Ovary (tissue), 9 donors: Measurements from ENCODE around the gene SLC45A2. TPM values are rescaled to one million over a fixed set of nuclear protein-coding genes. Genes with fewer than 3 reads are reported as not detected.

Source experiments
- DNase-seq, 5 donors: peaks; one replicate each; pipeline ENCODE4 v3.0.0-alpha.2; 2019 to 2020
- H3K27ac ChIP-seq, 2 donors: fragments of 200-600 bp; one replicate each; pipeline versions ENCODE4 v1.5.1 to v1.8.0; 2019 to 2022
- H3K27me3 ChIP-seq: fragments of 200-600 bp; one replicate; pipeline ENCODE4 v1.8.0; 2022
- H3K36me3 ChIP-seq: fragments of 200-600 bp; sonication (generic); one replicate; pipeline ENCODE4 v1.5.1; 2019
- H3K4me1 ChIP-seq: one replicate; pipeline ENCODE4 v1.8.1; 2013; ENCODE audit warnings: mild to moderate bottlenecking, moderate library complexity; ENCODE audit not compliant: insufficient read depth
- H3K4me3 ChIP-seq: fragments of 200-600 bp; sonication (generic); one replicate; pipeline ENCODE4 v1.5.1; 2017
- H3K9me3 ChIP-seq, 2 donors: fragments of 200-600 bp in 1 of 2; sonication (generic) in 1 of 2; one replicate each; pipeline versions ENCODE4 v1.5.1 to v1.8.1; 2013 to 2019; ENCODE audit warnings: mild to moderate bottlenecking in 1 of 2, moderate library complexity in 1 of 2
- CTCF ChIP-seq, 3 donors: fragments of 450-650 bp in 2 of 3; fragments of 200-600 bp in 1 of 3; IDR thresholded peaks; one replicate each; pipeline versions ENCODE4 v1.5.1 to v1.8.0; 2016 to 2022; ENCODE audit warnings: antibody characterized with exemption in 3 of 3, mild to moderate bottlenecking in 1 of 3
- EP300 ChIP-seq: sonication (generic); formaldehyde crosslinking; IDR thresholded peaks from one replicate; pipeline ENCODE4 v1.6.1; 2017; ENCODE audit warnings: antibody characterized with exemption
- POLR2A ChIP-seq: fragments of 450-650 bp; IDR thresholded peaks from one replicate; pipeline ENCODE4 v1.6.1; 2017; ENCODE audit warnings: antibody characterized with exemption, mild to moderate bottlenecking, moderate library complexity
- WGBS, 3 donors: extraction: QIAGEN DNeasy Blood & Tissue Kit in 1 of 3; methylation state at CpG; one replicate each; pipeline versions ENCODE4 v1.1.5 to v1.1.7; 2013 to 2017; 5-methylcytosine and 5-hydroxymethylcytosine counted together
- intact Hi-C, 4 donors: fragments of 100-400 bp; cut with DNase I; formaldehyde crosslinking; loops; one replicate each; pipeline versions ENCODE4 v1.11.0 to v1.15.1; 2022 to 2023
- polyA plus RNA-seq, 2 donors: library from polyadenylated mRNA; stranded (reverse); fragments of 200-250 nt in 1 of 2; fragments of 350-450 nt in 1 of 2; fragmentation: Illumina TruSeq in 1 of 2; extraction: RNeasy Lipid Tissue Mini Kit (QIAGEN cat#74804) in 1 of 2; gene quantifications; one replicate each; pipeline ENCODE4 v1.2.3, GENCODE V29; 2013 to 2014
- total RNA-seq, 7 donors: library from RNA; depleted of rRNA in 2 of 7; stranded (reverse); fragments of >200 nt in 2 of 7; fragmentation: NEBNext Ultra II Directional in 3 of 7; extraction: Animal tissue kit (Norgen Biotek cat#: 25700) in 3 of 7; gene quantifications; one replicate each; pipeline versions ENCODE4 v1.1.0 to v1.2.4, GENCODE V29; 2016 to 2023
- donor health status: DM: no; HTN: no; CAD: no; lungs with moderate emphysema.
- donor health status: DM: no; HTN: no; CAD: no.
- donor health status: Bipolar disorder and iron deficiency.
- donor health status: DM: yes; HTN: yes; CAD: no.
- donor health status: DM: no; HTN: no; CAD: no.
- donor health status: DM: yes; HTN: yes; CAD: no.

Gene SLC45A2
- total and polyA plus RNA-seq, 9 donors: 0.15 TPM; not detected in 8

DNA sequence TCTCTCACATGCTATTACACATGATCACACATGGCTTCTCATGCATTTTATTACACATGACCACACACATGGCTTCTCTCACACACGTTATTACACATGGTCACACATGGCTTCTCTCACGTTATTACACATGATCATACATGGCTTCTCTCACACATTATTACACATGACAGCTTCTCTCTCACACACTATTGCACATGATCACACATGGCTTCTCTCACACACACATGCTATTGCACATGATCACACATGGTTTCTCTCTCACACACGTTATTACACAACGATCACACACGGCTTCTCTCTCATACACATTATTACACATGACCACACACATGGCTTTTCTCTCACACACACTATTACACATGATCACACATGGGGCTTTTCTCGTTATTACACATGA is 954 bp upstream of the SLC45A2 start:
- Histone ChIP-seq H3K27me3 (no peaks in the 10 kb centered on the region), H3K27ac (no peak overlapping the region), H3K36me3 (no peaks in the 10 kb centered on the region), H3K4me3 (no peak overlapping the region), H3K4me1 (no peaks in the 10 kb centered on the region), H3K9me3 (no peaks in the 10 kb centered on the region)
- DNase-seq: no peak
- intact Hi-C loops: no loop called here
- WGBS, 3 donors: 95 to 98% (median 96%) methylated on average over 6 of the region's 6 CpGs
- TF ChIP-seq EP300 (no peak), POLR2A (no peak), CTCF (IDR thresholded peaks at IDR 0.05) (no peak)

- no peaks in the 10 kb centered on the region for H3K4me1 ChIP-seq
- WGBS, 3 donors: 93 to 97% (median 95%) methylated on average over 15 of the region's 15 CpGs
- TF ChIP-seq POLR2A (no peak), CTCF (IDR thresholded peaks at IDR 0.05) (no peak), EP300 (no peak)
- intact Hi-C loops: no loop called here
- no peak overlapping the region for H3K4me3 ChIP-seq
- no peak overlapping the region for H3K27ac ChIP-seq
- no peaks in the 10 kb centered on the region for H3K36me3 ChIP-seq
- no peak for DNase-seq
- H3K9me3 ChIP-seq: no peaks in the 10 kb centered on the region
- H3K27me3 ChIP-seq: no peaks in the 10 kb centered on the region
Observed at GRCh38 chr5:33984178-33984577, 315 bp downstream of the SLC45A2 start.

- H3K4me1 ChIP-seq: no peaks in the 10 kb centered on the region
- H3K36me3 ChIP-seq: no peaks in the 10 kb centered on the region
- no peak for DNase-seq
- intact Hi-C loops: no loop called here
- H3K4me3 ChIP-seq: no peak overlapping the region
- no peak overlapping the region for H3K27ac ChIP-seq
- no peaks in the 10 kb centered on the region for H3K27me3 ChIP-seq
- H3K9me3 ChIP-seq: no peaks in the 10 kb centered on the region
- WGBS, 3 donors: 76 to 77% (median 76%) methylated on average over 8 of the region's 8 CpGs
- TF ChIP-seq POLR2A (no peak), EP300 (no peak), CTCF (IDR thresholded peaks at IDR 0.05) (no peak)
Observed at GRCh38 chr5:33981408-33982162, 2.9 kb downstream of the SLC45A2 start.

- no peak overlapping the region for H3K4me3 ChIP-seq
- TF ChIP-seq POLR2A: no peak
- TF ChIP-seq CTCF (IDR thresholded peaks at IDR 0.05): no peak
- TF ChIP-seq EP300: no peak
- H3K36me3 ChIP-seq: no peaks in the 10 kb centered on the region
- H3K27ac ChIP-seq: no peak overlapping the region
- peaks cover 5% of the 10 kb centered on the region for H3K4me1 ChIP-seq
- intact Hi-C loops: no loop called here
- no peak for DNase-seq
- WGBS, 3 donors: 70 to 88% (median 75%) methylated on average over 3 of the region's 3 CpGs
- H3K9me3 ChIP-seq: no peaks in the 10 kb centered on the region
- no peaks in the 10 kb centered on the region for H3K27me3 ChIP-seq
Observed at GRCh38 chr5:33980030-33980429, 4.5 kb downstream of the SLC45A2 start.
